HUES6 (cell line): Measurements from ENCODE around the gene CPPED1.

ENCODE experiments used
- H3K27ac ChIP-seq: 2 replicates; pipeline ENCODE4 v1.7.0; 2013; ENCODE audit warnings: low read depth, mild to moderate bottlenecking, low read length, inconsistent platforms
- H3K27me3 ChIP-seq: 2 replicates; pipeline ENCODE4 v1.6.1; 2013; ENCODE audit warnings: low read length; ENCODE audit not compliant: control insufficient read depth, insufficient read depth
- H3K36me3 ChIP-seq: 2 replicates; pipeline ENCODE4 v1.6.1; 2013; ENCODE audit warnings: low read length; ENCODE audit not compliant: control insufficient read depth, insufficient read depth
- H3K4me1 ChIP-seq: 2 replicates; pipeline ENCODE4 v1.6.1; 2013; ENCODE audit warnings: low read length; ENCODE audit not compliant: control insufficient read depth, insufficient read depth
- H3K4me3 ChIP-seq: 2 replicates; pipeline ENCODE4 v1.5.1; 2013; ENCODE audit warnings: low read depth, low read length
- H3K9ac ChIP-seq: one replicate; pipeline ENCODE4 v1.6.1; 2013; ENCODE audit warnings: mild to moderate bottlenecking, low read length
- H3K9me3 ChIP-seq: 2 replicates; pipeline ENCODE4 v1.6.1; 2013; ENCODE audit warnings: low read depth, low read length; ENCODE audit not compliant: control insufficient read depth, insufficient read depth

The CPPED1 gene

DNA sequence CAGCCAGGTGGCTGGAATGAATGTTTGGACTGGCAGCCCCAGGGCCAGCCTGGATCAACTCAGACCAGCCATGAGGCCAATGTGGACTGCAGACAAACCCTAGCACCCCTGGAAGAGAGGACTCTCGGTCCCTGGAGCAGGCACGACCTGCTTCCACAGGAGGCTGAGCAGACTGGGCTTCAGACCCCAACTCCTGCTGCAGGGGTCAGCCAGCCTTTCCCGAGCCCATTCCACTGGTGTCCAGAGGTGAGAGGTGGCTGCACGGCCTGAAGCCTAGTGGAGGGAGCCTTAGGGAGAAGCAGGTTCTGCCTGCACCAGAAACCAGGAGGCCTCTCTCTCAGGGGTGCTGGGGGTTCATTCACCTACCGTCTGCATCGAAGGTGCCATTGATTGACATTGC is 97.1 kb downstream of the CPPED1 start:
- no peak overlapping the region for H3K27ac ChIP-seq
- no peak overlapping the region for H3K9ac ChIP-seq
- peaks cover 6% of the 10 kb centered on the region; the same call in 1 of the 2 replicates for H3K9me3 ChIP-seq
- H3K36me3 ChIP-seq = no peaks in the 10 kb centered on the region
- no peak overlapping the region for H3K4me3 ChIP-seq
- H3K27me3 ChIP-seq = no peaks in the 10 kb centered on the region
- no peaks in the 10 kb centered on the region for H3K4me1 ChIP-seq

DNA sequence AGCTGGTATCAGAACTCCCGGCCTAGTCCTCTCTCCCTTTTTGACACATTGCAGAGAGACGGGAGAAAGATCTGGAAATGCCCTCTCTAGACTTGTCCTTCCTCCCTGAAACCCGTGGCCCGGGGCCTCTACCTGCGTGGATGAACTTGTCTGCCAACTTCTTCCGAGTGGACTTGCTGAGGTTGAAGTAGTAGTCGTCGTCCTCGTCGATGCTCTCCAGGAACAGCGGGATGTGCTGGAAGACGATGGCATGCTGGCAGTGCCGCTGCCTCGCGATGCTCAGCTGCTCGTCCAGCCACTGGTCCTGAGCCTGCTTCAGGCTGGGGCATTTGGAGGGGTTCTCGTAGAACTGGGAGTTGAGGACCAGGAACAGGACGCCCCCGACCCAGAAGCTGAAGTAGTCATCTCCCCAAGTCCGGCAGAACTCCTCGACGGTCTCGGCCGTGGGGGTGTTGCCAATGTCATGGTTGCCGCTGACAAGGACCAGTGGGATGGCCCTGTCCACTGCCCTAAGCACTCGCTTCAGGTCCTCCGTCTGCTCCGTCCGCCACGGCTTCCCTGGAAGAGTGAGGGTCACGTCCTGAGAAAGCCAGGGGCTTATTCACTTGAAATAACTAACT is 99.1 kb downstream of the CPPED1 start:
- H3K4me1 ChIP-seq = no peaks in the 10 kb centered on the region
- no peaks in the 10 kb centered on the region for H3K27me3 ChIP-seq
- H3K36me3 ChIP-seq = no peaks in the 10 kb centered on the region
- H3K9me3 ChIP-seq = no peaks in the 10 kb centered on the region
- H3K4me3 ChIP-seq = no peak overlapping the region
- H3K9ac ChIP-seq = no peak overlapping the region
- no peak overlapping the region for H3K27ac ChIP-seq

- Histone ChIP-seq H3K4me3 (no peak overlapping the region), H3K4me1 (no peaks in the 10 kb centered on the region), H3K27ac (no peak overlapping the region), H3K9ac (no peak overlapping the region), H3K9me3 (no peaks in the 10 kb centered on the region), H3K36me3 (no peaks in the 10 kb centered on the region), H3K27me3 (no peaks in the 10 kb centered on the region)
Measured at GRCh38 chr16:12703935-12704334, 99.8 kb downstream of the CPPED1 start.

DNA sequence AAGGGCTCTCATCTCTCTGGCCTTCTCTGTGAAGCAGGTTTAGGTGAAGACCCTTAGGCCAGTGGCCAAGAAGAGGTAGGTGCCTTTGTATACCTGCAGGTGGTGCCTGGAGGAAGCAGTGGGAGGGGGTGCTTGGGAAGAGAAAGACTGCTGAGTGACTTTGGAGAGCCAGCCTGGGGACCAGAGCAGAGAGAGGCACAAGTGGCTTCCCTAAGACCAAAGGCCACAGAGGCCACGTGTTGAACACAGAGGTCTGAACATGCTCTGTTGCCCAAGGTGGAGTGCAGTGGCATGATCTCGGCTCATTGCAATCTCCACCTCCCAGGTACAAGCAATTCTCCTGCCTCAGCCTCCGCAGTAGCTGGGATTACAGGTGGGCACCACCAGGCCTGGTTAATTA is 103.5 kb downstream of the CPPED1 start:
- Histone ChIP-seq H3K36me3 (no peaks in the 10 kb centered on the region), H3K4me1 (no peaks in the 10 kb centered on the region), H3K9ac (no peak overlapping the region), H3K27me3 (no peaks in the 10 kb centered on the region), H3K27ac (no peak overlapping the region), H3K9me3 (no peaks in the 10 kb centered on the region), H3K4me3 (no peak overlapping the region)

- H3K9ac ChIP-seq = no peak overlapping the region
- no peaks in the 10 kb centered on the region for H3K27me3 ChIP-seq
- no peaks in the 10 kb centered on the region for H3K9me3 ChIP-seq
- no peak overlapping the region for H3K4me3 ChIP-seq
- no peaks in the 10 kb centered on the region for H3K4me1 ChIP-seq
- no peak overlapping the region for H3K27ac ChIP-seq
- H3K36me3 ChIP-seq = no peaks in the 10 kb centered on the region
Measured at GRCh38 chr16:12699161-12699560, 104.5 kb downstream of the CPPED1 start.

DNA sequence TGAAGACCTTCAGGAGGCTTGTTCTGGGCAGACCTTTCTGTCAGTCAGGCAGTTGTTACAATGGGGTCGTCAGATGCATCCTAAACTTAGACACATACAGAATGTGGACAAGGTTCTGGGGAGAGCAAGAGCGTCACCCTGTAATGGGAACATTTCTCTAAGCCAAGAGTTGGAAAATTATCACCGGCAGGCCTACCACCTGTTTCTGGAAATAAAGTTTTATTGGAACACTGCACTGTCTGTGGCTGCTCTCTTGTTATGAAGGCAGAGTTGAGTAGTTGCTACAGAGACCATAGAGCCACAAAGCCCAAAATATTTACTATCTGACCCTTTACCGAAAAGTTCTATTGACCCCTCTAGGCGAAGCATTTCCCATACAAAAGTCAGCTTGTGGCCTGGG is 106.2 kb downstream of the CPPED1 start:
- Histone ChIP-seq H3K9ac (no peak overlapping the region), H3K9me3 (no peaks in the 10 kb centered on the region), H3K27ac (no peak overlapping the region), H3K4me3 (no peak overlapping the region), H3K27me3 (no peaks in the 10 kb centered on the region), H3K36me3 (no peaks in the 10 kb centered on the region), H3K4me1 (no peaks in the 10 kb centered on the region)

DNA sequence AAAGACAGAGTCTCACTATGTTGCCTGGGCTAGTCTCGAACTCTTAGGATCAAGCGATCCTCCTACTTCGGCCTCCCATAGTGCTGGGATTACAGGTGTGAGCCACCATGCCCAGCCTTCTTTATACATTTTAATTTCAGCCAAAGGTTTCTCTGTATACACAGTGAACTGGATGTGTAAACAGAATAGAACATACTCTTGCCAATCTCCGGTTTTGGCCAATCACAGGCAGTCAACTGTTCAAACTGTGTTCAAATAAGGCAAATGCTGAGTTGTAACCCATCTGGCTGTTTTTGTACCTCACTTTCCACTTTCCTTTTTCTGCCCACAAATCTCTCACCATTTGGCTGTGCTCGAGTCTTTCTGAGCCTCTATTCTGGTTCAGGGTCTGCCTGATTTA is 108.2 kb downstream of the CPPED1 start:
- H3K27ac ChIP-seq = no peak overlapping the region
- no peaks in the 10 kb centered on the region for H3K4me1 ChIP-seq
- no peaks in the 10 kb centered on the region for H3K36me3 ChIP-seq
- H3K4me3 ChIP-seq = no peak overlapping the region
- H3K9ac ChIP-seq = no peak overlapping the region
- no peaks in the 10 kb centered on the region for H3K9me3 ChIP-seq
- H3K27me3 ChIP-seq = no peaks in the 10 kb centered on the region

DNA sequence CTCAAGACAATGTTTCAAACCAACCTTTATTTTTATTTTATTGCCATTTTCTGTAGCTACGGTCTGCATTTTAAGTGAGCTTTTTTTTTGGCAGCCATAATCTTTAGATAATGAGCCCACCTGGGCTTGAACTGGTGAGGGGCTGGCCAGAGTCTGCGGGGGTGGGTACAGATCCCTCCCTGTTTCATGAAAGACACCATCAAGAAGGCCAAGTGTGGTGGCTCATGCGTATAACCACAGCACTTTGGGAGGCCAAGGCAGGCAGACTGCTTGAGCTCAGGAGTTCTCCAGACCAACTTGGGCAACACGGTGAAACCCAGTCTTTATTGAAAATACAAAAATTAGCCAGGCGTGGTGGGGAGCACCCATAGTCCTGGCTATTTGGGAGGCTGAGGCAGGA is 113.7 kb downstream of the CPPED1 start:
- Histone ChIP-seq H3K27ac (no peak overlapping the region), H3K9me3 (no peaks in the 10 kb centered on the region), H3K36me3 (no peaks in the 10 kb centered on the region), H3K4me1 (no peaks in the 10 kb centered on the region), H3K4me3 (no peak overlapping the region), H3K9ac (no peak overlapping the region), H3K27me3 (no peaks in the 10 kb centered on the region)

DNA sequence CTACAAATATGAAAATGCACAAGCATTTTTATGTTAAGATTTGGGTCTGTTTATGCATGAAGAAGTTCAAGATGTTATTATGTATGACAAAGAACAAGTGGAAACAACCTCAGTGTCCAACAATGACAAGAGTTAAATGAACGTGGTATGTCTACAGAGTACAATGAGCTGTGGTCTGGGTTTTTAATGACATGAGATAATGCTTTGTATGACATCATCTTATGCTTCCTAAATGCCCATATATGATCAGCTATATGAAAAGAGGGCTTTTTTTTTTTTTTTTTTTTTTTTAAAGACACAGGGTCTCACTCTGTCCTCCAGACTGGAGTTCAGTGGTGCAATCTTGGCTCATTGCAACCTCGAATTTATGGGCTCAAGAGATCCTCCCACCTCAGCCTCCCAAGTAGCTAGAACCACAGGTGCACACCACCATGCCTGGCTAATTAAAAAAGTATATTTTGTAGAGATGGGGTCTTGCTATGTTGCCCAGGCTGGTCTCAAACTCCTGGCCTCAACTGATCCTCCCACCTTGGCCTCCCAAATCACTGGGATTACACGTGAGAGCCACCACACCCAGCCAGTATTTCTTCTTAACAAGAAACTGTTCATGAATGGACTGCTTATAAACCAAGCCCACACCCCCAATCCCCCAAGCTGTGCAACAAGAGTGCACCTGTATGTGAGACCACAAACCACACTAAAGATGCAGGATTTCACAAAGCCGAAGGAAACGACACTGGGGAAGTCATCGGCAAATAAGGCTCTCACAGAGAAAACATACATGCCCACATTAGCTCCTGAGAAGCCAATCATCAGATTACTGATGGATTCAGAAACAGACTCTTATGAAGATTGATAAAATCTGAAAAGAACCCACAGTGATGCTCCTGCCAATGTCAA is 114.5 kb downstream of the CPPED1 start:
- no peaks in the 10 kb centered on the region for H3K27me3 ChIP-seq
- no peaks in the 10 kb centered on the region for H3K4me1 ChIP-seq
- H3K9ac ChIP-seq = no peak overlapping the region
- H3K27ac ChIP-seq = no peak overlapping the region
- no peaks in the 10 kb centered on the region for H3K36me3 ChIP-seq
- no peak overlapping the region for H3K4me3 ChIP-seq
- no peaks in the 10 kb centered on the region for H3K9me3 ChIP-seq

DNA sequence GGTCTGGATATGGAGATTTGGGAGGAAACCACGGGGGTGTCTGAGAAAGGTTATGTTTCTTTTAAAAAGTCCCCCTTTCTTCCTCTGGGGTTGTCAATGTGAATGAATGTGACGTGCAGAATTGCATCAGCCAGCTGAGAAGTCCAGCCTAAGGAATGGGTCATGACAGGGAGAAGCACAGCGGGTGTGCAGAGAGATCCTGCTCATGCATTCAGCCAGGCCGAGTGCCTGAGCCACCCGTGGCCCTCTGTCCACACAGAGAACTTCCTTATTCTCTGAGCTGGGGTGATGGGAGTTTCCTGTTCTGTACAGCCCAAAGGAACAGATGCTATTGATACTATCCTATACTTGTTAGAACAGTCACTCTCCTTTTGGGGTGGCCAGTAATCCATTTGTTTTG is 117.9 kb downstream of the CPPED1 start:
- Histone ChIP-seq H3K36me3 (no peaks in the 10 kb centered on the region), H3K4me1 (peaks cover under 1% of the 10 kb centered on the region), H3K27ac (no peak overlapping the region), H3K27me3 (no peaks in the 10 kb centered on the region), H3K9ac (no peak overlapping the region), H3K4me3 (no peak overlapping the region), H3K9me3 (no peaks in the 10 kb centered on the region)

GRCh38 chr16:12682432-12683165 is 121.1 kb downstream of the CPPED1 start:
- H3K27me3 ChIP-seq = no peaks in the 10 kb centered on the region
- no peak overlapping the region for H3K4me3 ChIP-seq
- peaks cover 16% of the 10 kb centered on the region for H3K4me1 ChIP-seq
- no peak overlapping the region for H3K9ac ChIP-seq
- H3K36me3 ChIP-seq = no peaks in the 10 kb centered on the region
- no peaks in the 10 kb centered on the region for H3K9me3 ChIP-seq
- no peak overlapping the region for H3K27ac ChIP-seq
